H1 (cell line): ENCODE measurements around the gene S100A11. TPM values are rescaled to one million over a fixed set of nuclear protein-coding genes. Genes with fewer than 3 reads are reported as not detected.

ENCODE experiments used
- CHD1 ChIP-seq: IDR thresholded peaks from 2 replicates; pipeline ENCODE4 v1.6.1; 2012; ENCODE audit warnings: low read depth, low read length, improper control_type of control experiment
- HDAC2 ChIP-seq, 2 experiments: fragments of 300-600 bp in 1 of 2; sonication (generic) in 1 of 2; IDR thresholded peaks; 2 replicates each; pipeline ENCODE4 v1.6.1; 2011 to 2012; ENCODE audit warnings: low read depth in 2 of 2, low read length in 2 of 2, mild to moderate bottlenecking in 2 of 2, moderate library complexity in 2 of 2, borderline replicate concordance in 1 of 2, inconsistent platforms in 1 of 2
- NANOG ChIP-seq: IDR thresholded peaks from 2 replicates; pipeline ENCODE4 v1.6.1; 2011; ENCODE audit warnings: low read length, low read depth, mild to moderate bottlenecking, inconsistent platforms; ENCODE audit not compliant: insufficient read depth, poor library complexity, severe bottlenecking
- polyA plus RNA-seq, 7 experiments: library from polyadenylated mRNA; depleted of rRNA in 3 of 7; stranded (reverse) in 5 of 7; unstranded in 2 of 7; fragments of >200 nt in 5 of 7; fragments of 200-250 nt in 2 of 7; gene quantifications; 1 replicate in 5 of 7; 2 replicates in 1 of 7; 4 replicates in 1 of 7; pipeline versions ENCODE4 v1.2.1 to v1.2.3, GENCODE V29; 2011 to 2013; ENCODE audit warnings: missing spikeins in 2 of 7, mixed read lengths in 2 of 7
- total RNA-seq: library from RNA; stranded (reverse); fragmentation: NEBNext Ultra II Directional; extraction: Animal tissue kit (Norgen Biotek cat#: 25700); gene quantifications from 2 replicates; pipeline ENCODE4 v1.2.1, GENCODE V29; 2021

S100A11 gene
- total and polyA plus RNA-seq, 2 of the 8 experiments (the other 6 are each of a cell fraction or from before 2014, with no cell fraction given): 120 to 343 TPM

DNA sequence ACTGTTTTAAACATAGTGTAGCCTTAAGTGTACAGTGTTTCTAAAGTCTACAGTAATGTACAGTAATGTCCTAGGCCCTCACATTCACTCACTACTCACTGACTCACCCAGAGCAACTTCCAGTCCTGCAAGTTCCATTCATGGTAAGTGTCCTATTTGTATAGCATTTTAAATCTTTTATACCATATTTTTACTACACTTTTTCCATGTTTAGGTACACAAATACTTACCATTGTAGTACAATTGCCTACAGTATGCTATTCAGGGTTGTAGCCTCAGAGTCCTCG, 39.6 kb downstream of the S100A11 start (continued):
- TF ChIP-seq CHD1 (no peak), HDAC2 (IDR thresholded peaks at IDR 0.05; ENCODE audit: borderline replicate concordance in 1 of 2, low read depth in 2 of 2, low read length in 2 of 2) (no peak), NANOG (no peak)
